ENCODE measurements around the gene RPS27L. TPM values are rescaled to one million over a fixed set of nuclear protein-coding genes. Genes with fewer than 3 reads are reported as not detected.

RPS27L gene
- total and polyA plus RNA-seq, 4 donors = 9.8 to 184 (median 40.7) TPM

GRCh38 chr15:63122002-63122875, 35.0 kb downstream of the RPS27L start:
- 1% methylated on average over 59 of the region's 59 CpGs for whole genome bisulfite sequencing
- TF ChIP-seq JUND (IDR thresholded peaks at IDR 0.05) = no peak
- TF ChIP-seq FOXA1 (IDR thresholded peaks at IDR 0.05) = no peak
- TF ChIP-seq HNF4A (conservative IDR thresholded peaks at IDR 0.05) = peak in 1 of 2 donors; percentile 22
- TF ChIP-seq YY1 (IDR thresholded peaks at IDR 0.05) = no peak
- TF ChIP-seq RAD21 (IDR thresholded peaks at IDR 0.05) = peak in 1 of 2 donors; percentile 30
- TF ChIP-seq SP1 (IDR thresholded peaks at IDR 0.05) = peak; percentile 54
- TF ChIP-seq CTCF (IDR thresholded peaks at IDR 0.05; ENCODE audit: low read depth, low read length, missing input control) = peak; percentile 13
- no peak for TF ChIP-seq HNF4G (IDR thresholded peaks at IDR 0.05)

GRCh38 chr15:63121382-63122001, 35.8 kb downstream of the RPS27L start, which contains the start of gene LACTB:
Gene LACTB (plus strand): TSS chr15:63121861. CDS start chr15:63121872, 11 bp downstream.
- H3K27me3 ChIP-seq (ENCODE audit: control insufficient read depth in 4 of 4, insufficient read depth in 4 of 4, low read length in 3 of 4) = no peaks in the 10 kb centered on the region
- peaks cover 0 to 12% (median 4%) of the 10 kb centered on the region in 4 donors for H3K4me1 ChIP-seq (ENCODE audit: control insufficient read depth in 4 of 4, insufficient read depth in 4 of 4, low read length in 3 of 4)
- peak within 1 kb of the TSS; percentile 93 to 95 for H3K27ac ChIP-seq (ENCODE audit: low read depth in 1 of 2, low read length in 2 of 2)
- TF ChIP-seq SP1 (IDR thresholded peaks at IDR 0.05) (peak; percentile 39), YY1 (IDR thresholded peaks at IDR 0.05) (peak; percentile 51), MAX (IDR thresholded peaks at IDR 0.05) (peak; percentile 14), ZBTB33 (IDR thresholded peaks at IDR 0.05) (no peak), RAD21 (IDR thresholded peaks at IDR 0.05) (peak in 1 of 2 donors; percentile 18), HNF4A (conservative IDR thresholded peaks at IDR 0.05) (peak in 1 of 2 donors; percentile 6), EGR1 (IDR thresholded peaks at IDR 0.05; ENCODE audit: low read depth in 2 of 2) (peak in 1 of 2 donors; percentile 19), TAF1 (conservative IDR thresholded peaks at IDR 0.05) (peak; percentile 25), JUND (IDR thresholded peaks at IDR 0.05) (no peak), NR2F2 (IDR thresholded peaks at IDR 0.05) (no peak), RXRA (IDR thresholded peaks at IDR 0.05) (peak in 1 of 2 donors; percentile 5), CTCF (IDR thresholded peaks at IDR 0.05; ENCODE audit: low read depth, low read length, missing input control) (no peak)
- peak; percentile 88 for DNase-seq (ENCODE audit: low spot score)
- H3K4me3 ChIP-seq (ENCODE audit: low read depth in 1 of 3, low read length in 3 of 3) = peak within 1 kb of the TSS; percentile 55 to 87 (median 80)
- peak within 1 kb of the TSS; percentile 66 to 84 for H3K9ac ChIP-seq (ENCODE audit: low read depth in 1 of 2, low read length in 2 of 2)
- 2% methylated on average over 40 of the region's 40 CpGs for WGBS
- peaks cover 0 to 4% (median 0%) of the 10 kb centered on the region in 4 donors for H3K9me3 ChIP-seq (ENCODE audit: control insufficient read depth in 4 of 4, low read length in 3 of 4)
- H3K36me3 ChIP-seq (ENCODE audit: control insufficient read depth in 4 of 4, insufficient read depth in 3 of 4, low read depth in 1 of 4, low read length in 3 of 4) = peaks cover 0 to 5% (median 0%) of the 10 kb centered on the region in 4 donors

More at GRCh38 chr15:63122002-63122875, 35.0 kb downstream of the RPS27L start:
- DNase-seq (ENCODE audit: low spot score) = peak; percentile 99
- Histone ChIP-seq H3K4me1 (ENCODE audit: control insufficient read depth in 4 of 4, insufficient read depth in 4 of 4, low read length in 3 of 4) (peaks cover 0 to 12% (median 4%) of the 10 kb centered on the region in 4 donors), H3K9ac (ENCODE audit: low read depth in 1 of 2, low read length in 2 of 2) (peak overlapping the region; percentile 66 to 84), H3K27ac (ENCODE audit: low read depth in 1 of 2, low read length in 2 of 2) (peak overlapping the region; percentile 93 to 95), H3K4me3 (ENCODE audit: low read depth in 1 of 3, low read length in 3 of 3) (peak overlapping the region; percentile 55 to 87 (median 80)), H3K36me3 (ENCODE audit: control insufficient read depth in 4 of 4, insufficient read depth in 3 of 4, low read depth in 1 of 4, low read length in 3 of 4) (peaks cover 0 to 10% (median 4%) of the 10 kb centered on the region in 4 donors), H3K9me3 (ENCODE audit: control insufficient read depth in 4 of 4, low read length in 3 of 4) (peaks cover 0 to 4% (median 0%) of the 10 kb centered on the region in 4 donors), H3K27me3 (ENCODE audit: control insufficient read depth in 4 of 4, insufficient read depth in 4 of 4, low read length in 3 of 4) (no peaks in the 10 kb centered on the region)
